GM23338 (cell line): Measurements from ENCODE around the gene MS4A6A.

Source experiments
- EZH2 ChIP-seq: fragments of 200-600 bp; sonication (generic); IDR thresholded peaks from one replicate; pipeline ENCODE4 v1.8.0; 2017; ENCODE audit warnings: antibody characterized with exemption, mild to moderate bottlenecking, low read depth; ENCODE audit not compliant: unreplicated experiment
- EZH2phosphoT487 ChIP-seq: fragments of 200-600 bp; sonication (generic); IDR thresholded peaks from one replicate; pipeline ENCODE4 v1.8.1; 2018; ENCODE audit warnings: antibody characterized with exemption; ENCODE audit not compliant: unreplicated experiment
- JUNB ChIP-seq: IDR thresholded peaks from one replicate; pipeline ENCODE4 v1.6.1; 2016; ENCODE audit warnings: antibody characterized with exemption; ENCODE audit not compliant: unreplicated experiment
- POLR2AphosphoS5 ChIP-seq: IDR thresholded peaks from 2 replicates; pipeline ENCODE4 v1.6.1; 2016; ENCODE audit warnings: antibody characterized with exemption, low read depth
- TF ChIP-seq, protein P1 (sequence below), 2 experiments: fragments of 200-600 bp in 1 of 2; sonication (generic) in 1 of 2; conservative IDR thresholded peaks; 2 replicates each; pipeline versions ENCODE4 v1.5.1 to v1.6.1; 2016 to 2017; ENCODE audit warnings: antibody characterized with exemption in 2 of 2, low read depth in 2 of 2, mild to moderate bottlenecking in 2 of 2, moderate library complexity in 1 of 2
- TF ChIP-seq, protein P2 (sequence below): IDR thresholded peaks from 2 replicates; pipeline ENCODE4 v1.6.1; 2016; ENCODE audit warnings: antibody characterized with exemption

DNA sequence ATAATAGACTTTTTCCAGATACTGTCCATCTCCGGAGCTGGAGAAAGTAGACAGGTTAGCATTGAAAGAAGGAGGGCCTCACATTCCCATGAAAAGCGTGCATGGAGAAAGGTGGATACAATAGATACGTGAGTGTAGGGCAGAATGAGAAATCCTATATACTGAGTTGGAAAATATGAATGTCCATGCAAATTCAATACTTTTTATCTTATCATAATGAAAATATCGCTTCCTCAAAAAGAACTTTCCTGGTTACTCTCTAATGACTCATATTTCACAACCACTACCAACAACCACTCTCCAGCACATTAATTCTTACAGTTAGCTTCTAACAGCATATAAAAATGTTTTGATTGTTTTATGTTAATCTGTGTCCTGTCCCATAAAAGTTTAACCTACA lies 22.0 kb upstream of the MS4A6A start:
- TF ChIP-seq, protein P1, sequence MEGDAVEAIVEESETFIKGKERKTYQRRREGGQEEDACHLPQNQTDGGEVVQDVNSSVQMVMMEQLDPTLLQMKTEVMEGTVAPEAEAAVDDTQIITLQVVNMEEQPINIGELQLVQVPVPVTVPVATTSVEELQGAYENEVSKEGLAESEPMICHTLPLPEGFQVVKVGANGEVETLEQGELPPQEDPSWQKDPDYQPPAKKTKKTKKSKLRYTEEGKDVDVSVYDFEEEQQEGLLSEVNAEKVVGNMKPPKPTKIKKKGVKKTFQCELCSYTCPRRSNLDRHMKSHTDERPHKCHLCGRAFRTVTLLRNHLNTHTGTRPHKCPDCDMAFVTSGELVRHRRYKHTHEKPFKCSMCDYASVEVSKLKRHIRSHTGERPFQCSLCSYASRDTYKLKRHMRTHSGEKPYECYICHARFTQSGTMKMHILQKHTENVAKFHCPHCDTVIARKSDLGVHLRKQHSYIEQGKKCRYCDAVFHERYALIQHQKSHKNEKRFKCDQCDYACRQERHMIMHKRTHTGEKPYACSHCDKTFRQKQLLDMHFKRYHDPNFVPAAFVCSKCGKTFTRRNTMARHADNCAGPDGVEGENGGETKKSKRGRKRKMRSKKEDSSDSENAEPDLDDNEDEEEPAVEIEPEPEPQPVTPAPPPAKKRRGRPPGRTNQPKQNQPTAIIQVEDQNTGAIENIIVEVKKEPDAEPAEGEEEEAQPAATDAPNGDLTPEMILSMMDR (conservative IDR thresholded peaks at IDR 0.05; ENCODE audit: low read depth in 2 of 2), result no peak
- TF ChIP-seq, protein P2, sequence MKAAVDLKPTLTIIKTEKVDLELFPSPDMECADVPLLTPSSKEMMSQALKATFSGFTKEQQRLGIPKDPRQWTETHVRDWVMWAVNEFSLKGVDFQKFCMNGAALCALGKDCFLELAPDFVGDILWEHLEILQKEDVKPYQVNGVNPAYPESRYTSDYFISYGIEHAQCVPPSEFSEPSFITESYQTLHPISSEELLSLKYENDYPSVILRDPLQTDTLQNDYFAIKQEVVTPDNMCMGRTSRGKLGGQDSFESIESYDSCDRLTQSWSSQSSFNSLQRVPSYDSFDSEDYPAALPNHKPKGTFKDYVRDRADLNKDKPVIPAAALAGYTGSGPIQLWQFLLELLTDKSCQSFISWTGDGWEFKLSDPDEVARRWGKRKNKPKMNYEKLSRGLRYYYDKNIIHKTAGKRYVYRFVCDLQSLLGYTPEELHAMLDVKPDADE, result no peak
- no peak for TF ChIP-seq EZH2phosphoT487
- TF ChIP-seq JUNB, result no peak
- no peak for TF ChIP-seq EZH2
- no peak for TF ChIP-seq POLR2AphosphoS5
